Measurements from ENCODE around the gene KRT35.

KRT35 gene

DNA sequence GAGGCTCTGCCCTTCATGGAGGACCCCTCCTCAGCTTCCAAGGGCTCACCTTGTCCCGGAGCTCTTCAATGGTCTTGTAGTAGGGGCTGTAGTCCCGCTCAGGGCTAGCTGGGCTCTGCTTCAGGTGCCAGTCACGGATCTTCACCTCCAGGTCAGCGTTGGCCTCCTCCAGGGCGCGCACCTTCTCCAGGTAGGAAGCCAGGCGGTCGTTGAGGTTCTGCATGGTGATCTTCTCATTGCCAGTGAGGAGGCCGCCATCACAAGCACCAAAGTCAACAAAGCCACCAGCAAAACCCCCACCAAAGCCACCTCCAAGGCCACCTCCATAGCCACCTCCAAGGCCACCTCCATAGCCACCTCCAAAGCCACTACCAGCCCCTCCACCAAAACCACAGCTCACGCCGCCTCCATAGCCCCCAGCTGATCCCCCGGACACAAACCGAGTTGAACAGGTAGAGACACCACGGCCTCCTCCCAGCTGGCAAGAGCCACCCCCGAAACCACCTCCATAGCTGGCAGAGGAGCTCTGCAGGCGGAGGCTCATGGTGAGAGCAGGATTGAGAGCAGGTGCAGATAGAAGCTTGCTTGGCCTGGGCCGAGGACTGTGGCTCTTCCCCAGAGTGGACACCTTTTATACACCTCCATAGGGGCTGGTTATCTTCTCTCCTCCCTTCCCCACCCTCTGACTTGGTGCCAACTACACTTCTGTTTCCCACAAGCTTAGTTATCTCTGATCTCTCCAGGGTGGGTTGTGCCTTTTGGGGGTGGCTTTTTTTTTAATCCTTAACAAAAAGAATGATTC is 24.3 kb upstream of the KRT35 start, which contains the start of gene KRT13:
KRT13 (minus strand) TSS at position 606 of the 802 bp plus-strand sequence; CDS start at position 544, 62 bp downstream.
- in situ Hi-C loops (cut with MboI; ENCODE audit: low sequenced_read_pairs, unreplicated experiment), result no loop called here
- no peak for DNase-seq (ENCODE audit: low spot score)
- TF ChIP-seq, protein P1, sequence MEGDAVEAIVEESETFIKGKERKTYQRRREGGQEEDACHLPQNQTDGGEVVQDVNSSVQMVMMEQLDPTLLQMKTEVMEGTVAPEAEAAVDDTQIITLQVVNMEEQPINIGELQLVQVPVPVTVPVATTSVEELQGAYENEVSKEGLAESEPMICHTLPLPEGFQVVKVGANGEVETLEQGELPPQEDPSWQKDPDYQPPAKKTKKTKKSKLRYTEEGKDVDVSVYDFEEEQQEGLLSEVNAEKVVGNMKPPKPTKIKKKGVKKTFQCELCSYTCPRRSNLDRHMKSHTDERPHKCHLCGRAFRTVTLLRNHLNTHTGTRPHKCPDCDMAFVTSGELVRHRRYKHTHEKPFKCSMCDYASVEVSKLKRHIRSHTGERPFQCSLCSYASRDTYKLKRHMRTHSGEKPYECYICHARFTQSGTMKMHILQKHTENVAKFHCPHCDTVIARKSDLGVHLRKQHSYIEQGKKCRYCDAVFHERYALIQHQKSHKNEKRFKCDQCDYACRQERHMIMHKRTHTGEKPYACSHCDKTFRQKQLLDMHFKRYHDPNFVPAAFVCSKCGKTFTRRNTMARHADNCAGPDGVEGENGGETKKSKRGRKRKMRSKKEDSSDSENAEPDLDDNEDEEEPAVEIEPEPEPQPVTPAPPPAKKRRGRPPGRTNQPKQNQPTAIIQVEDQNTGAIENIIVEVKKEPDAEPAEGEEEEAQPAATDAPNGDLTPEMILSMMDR (IDR thresholded peaks at IDR 0.05; ENCODE audit: borderline replicate concordance, control extremely low read depth, extremely low read depth, insufficient read depth, missing control alignments), result no peak

GRCh38 chr17:41504246-41504977 is 23.5 kb upstream of the KRT35 start:
- no peak for DNase-seq (ENCODE audit: low spot score)
- in situ Hi-C loops (cut with MboI; ENCODE audit: low sequenced_read_pairs, unreplicated experiment), result no loop called here
- TF ChIP-seq, protein P1 (IDR thresholded peaks at IDR 0.05; ENCODE audit: borderline replicate concordance, control extremely low read depth, extremely low read depth, insufficient read depth, missing control alignments), result no peak

GRCh38 chr17:41503202-41503601 is 22.3 kb upstream of the KRT35 start:
- DNase-seq (ENCODE audit: low spot score), result no peak
- TF ChIP-seq, protein P1 (IDR thresholded peaks at IDR 0.05; ENCODE audit: borderline replicate concordance, control extremely low read depth, extremely low read depth, insufficient read depth, missing control alignments), result no peak
- in situ Hi-C loops (cut with MboI; ENCODE audit: low sequenced_read_pairs, unreplicated experiment), result no loop called here

DNA sequence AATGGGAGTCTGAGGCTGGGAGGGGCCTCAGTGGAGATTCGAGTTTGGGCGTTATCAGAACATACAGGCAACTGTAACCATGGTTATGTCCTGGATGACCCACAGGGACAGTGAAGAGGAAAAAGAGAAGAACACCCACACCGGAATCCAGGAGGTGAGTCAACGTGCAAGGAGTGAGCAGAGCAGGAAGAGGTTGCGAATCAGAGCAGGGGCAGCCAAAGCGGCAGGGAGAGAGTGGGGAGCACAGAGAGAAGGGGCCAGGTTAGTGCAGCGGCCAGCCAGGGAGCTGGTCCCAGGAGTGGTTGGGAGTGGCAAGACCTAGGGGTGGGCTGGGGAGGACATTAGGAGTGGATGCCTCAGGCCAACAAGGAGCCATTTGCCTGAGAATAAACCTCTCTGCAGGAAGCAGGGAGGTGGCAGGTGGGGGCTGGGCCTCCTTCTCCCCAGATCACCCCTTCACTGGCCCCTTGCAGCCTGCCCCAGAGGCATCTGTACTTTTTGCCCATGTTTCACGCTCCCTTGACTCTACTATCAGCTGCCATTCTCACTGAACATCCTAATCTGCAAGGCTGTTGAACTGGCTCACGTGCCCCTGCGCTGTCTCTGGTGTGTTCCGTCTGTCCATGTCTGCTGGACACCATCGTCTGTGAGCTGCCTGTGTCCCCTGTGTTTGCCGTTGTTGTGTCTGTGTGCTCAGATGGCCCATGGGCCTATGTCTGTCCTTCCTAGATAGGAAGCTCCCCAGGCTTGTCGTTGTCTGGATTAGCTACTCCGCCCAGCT is 19.4 kb upstream of the KRT35 start:
- DNase-seq (ENCODE audit: low spot score), result no peak
- in situ Hi-C loops (cut with MboI; ENCODE audit: low sequenced_read_pairs, unreplicated experiment), result no loop called here
- TF ChIP-seq, protein P1 (IDR thresholded peaks at IDR 0.05; ENCODE audit: borderline replicate concordance, control extremely low read depth, extremely low read depth, insufficient read depth, missing control alignments), result no peak

DNA sequence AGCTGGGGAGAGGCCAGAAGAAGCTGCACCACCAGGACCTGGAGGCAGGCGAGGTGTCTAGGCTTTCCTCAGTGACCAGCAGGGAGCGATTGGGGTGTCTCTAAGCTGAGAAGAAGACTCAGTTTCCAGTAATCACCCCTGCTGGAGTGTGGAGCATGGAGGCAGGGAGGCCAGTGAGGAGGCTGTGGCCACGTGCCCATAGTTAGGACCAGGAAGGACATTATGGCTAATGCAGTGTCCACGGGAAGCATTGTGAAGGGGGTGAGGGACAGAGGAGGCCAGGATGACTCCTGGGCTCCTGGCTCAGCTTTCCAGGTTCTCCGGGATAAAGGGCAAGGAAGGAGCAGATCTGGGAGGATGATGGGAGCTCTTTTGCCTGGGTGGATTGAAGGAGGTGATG is 18.8 kb upstream of the KRT35 start:
- no peak for DNase-seq (ENCODE audit: low spot score)
- TF ChIP-seq, protein P1 (IDR thresholded peaks at IDR 0.05; ENCODE audit: borderline replicate concordance, control extremely low read depth, extremely low read depth, insufficient read depth, missing control alignments), result no peak
- in situ Hi-C loops (cut with MboI; ENCODE audit: low sequenced_read_pairs, unreplicated experiment), result no loop called here

DNA sequence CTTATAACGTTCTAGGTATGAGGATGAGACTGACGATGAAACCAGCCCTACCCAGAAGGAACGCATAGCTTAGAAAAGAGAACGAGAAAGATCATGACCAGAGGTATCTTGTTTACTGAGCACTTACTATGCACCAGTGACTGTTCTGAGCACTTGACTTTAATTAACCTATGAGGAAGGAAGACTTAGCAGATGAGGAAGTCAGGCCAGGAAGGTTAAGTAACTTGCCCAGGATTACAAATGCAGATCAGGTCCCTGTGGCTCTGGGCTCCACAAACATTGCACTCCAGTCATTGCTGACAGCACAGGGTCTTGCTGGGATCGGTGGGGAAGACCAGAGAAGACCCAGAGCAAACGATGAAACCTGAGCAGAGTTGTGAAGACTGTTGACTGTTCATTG is 17.3 kb upstream of the KRT35 start:
- no peak for DNase-seq (ENCODE audit: low spot score)
- TF ChIP-seq, protein P1 (IDR thresholded peaks at IDR 0.05; ENCODE audit: borderline replicate concordance, control extremely low read depth, extremely low read depth, insufficient read depth, missing control alignments), result no peak
- in situ Hi-C loops (cut with MboI; ENCODE audit: low sequenced_read_pairs, unreplicated experiment), result no loop called here
